ENCODE measurements around the gene PRC1.

Gene PRC1

DNA sequence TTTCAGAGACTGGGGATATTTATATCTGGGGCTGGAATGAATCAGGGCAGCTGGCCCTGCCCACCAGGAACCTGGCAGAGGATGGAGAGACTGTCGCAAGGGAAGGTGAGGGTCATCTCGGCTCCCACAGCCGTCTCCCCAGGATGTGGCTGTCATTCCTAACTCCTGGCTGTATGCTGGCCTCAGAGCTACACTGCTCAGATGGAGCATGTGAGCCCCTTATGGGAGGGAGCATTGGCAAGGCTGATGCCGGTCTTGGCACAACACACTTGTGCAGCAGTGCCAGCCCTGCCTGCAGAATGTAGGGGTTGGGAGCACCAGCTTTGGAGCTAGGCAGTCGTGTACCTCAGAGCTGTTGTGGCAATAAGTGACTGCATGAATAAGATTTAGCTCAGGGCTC, 34.4 kb downstream of the PRC1 start:
- H3K9me3 ChIP-seq (ENCODE audit: insufficient read depth, low read length) = no peaks in the 10 kb centered on the region
- no peak overlapping the region for H2AFZ ChIP-seq (ENCODE audit: low read depth, low read length, severe bottlenecking)
- H3K79me2 ChIP-seq (ENCODE audit: insufficient read depth, low read length) = peaks cover 3% of the 10 kb centered on the region; the same call in 1 of the 2 replicates
- 0 out of 2 replicates have a peak, but pooled peaks cover 4% of the 10 kb centered on the region for H4K20me1 ChIP-seq (ENCODE audit: low read depth, low read length)
- 0 out of 2 replicates have a peak, but pooled peaks cover 3% of the 10 kb centered on the region for H3K36me3 ChIP-seq (ENCODE audit: low read length)
- TF ChIP-seq, protein P1, sequence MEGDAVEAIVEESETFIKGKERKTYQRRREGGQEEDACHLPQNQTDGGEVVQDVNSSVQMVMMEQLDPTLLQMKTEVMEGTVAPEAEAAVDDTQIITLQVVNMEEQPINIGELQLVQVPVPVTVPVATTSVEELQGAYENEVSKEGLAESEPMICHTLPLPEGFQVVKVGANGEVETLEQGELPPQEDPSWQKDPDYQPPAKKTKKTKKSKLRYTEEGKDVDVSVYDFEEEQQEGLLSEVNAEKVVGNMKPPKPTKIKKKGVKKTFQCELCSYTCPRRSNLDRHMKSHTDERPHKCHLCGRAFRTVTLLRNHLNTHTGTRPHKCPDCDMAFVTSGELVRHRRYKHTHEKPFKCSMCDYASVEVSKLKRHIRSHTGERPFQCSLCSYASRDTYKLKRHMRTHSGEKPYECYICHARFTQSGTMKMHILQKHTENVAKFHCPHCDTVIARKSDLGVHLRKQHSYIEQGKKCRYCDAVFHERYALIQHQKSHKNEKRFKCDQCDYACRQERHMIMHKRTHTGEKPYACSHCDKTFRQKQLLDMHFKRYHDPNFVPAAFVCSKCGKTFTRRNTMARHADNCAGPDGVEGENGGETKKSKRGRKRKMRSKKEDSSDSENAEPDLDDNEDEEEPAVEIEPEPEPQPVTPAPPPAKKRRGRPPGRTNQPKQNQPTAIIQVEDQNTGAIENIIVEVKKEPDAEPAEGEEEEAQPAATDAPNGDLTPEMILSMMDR (IDR thresholded peaks at IDR 0.05; ENCODE audit: insufficient read depth, low read length, poor library complexity, severe bottlenecking) = no peak
- no peak for TF ChIP-seq EZH2phosphoT487 (conservative IDR thresholded peaks at IDR 0.05; ENCODE audit: low read length)
- no peaks in the 10 kb centered on the region for H3K27me3 ChIP-seq (ENCODE audit: low read length)
- no peaks in the 10 kb centered on the region for H3K9me2 ChIP-seq (replicated peaks; ENCODE audit: insufficient read depth, low read length)
- no peak overlapping the region for H3K4me2 ChIP-seq (ENCODE audit: low read depth, low read length, poor library complexity, severe bottlenecking)
- H3K4me3 ChIP-seq (ENCODE audit: insufficient read depth, low read length, poor library complexity, severe bottlenecking) = no peak overlapping the region
- no peak overlapping the region for H3K27ac ChIP-seq (ENCODE audit: low read depth, low read length)
- peaks cover 25% of the 10 kb centered on the region for H3F3A ChIP-seq (ENCODE audit: insufficient read depth)
- no peak overlapping the region for H3K9ac ChIP-seq (ENCODE audit: low read length)

DNA sequence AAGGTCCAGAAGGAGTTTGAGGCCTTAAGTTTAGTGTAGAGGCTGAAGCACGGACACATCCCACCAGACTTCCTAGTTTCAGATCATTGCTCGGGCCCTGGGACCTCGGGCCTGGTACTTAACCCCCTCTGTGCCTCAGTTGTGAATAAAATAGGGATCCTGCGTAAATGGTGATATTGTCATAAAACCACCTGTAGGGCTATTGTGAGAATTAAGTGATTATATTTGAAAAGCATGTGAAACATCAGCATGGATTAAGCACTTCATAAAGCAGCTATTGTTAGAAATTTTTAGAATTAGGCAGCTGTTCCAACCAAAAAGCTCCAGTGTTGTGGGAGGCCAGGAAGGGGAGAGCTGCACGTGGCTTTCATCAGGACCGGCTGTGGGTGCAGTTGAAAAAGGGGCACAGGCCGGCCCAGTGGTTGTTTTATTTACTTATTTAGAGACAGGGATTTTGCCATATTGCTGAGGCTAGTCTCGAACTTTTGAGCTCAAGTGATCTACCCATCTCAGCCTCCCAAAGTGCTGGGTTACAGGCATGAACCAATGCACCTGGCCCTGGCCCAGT, 35.2 kb downstream of the PRC1 start:
- Histone ChIP-seq H3K27ac (ENCODE audit: low read depth, low read length) (no peak overlapping the region), H3F3A (ENCODE audit: insufficient read depth) (peaks cover 31% of the 10 kb centered on the region), H3K4me3 (ENCODE audit: insufficient read depth, low read length, poor library complexity, severe bottlenecking) (no peak overlapping the region), H3K4me2 (ENCODE audit: low read depth, low read length, poor library complexity, severe bottlenecking) (no peak overlapping the region), H3K27me3 (ENCODE audit: low read length) (no peaks in the 10 kb centered on the region), H3K79me2 (ENCODE audit: insufficient read depth, low read length) (peaks cover 3% of the 10 kb centered on the region; the same call in 1 of the 2 replicates), H3K9me3 (ENCODE audit: insufficient read depth, low read length) (no peaks in the 10 kb centered on the region), H2AFZ (ENCODE audit: low read depth, low read length, severe bottlenecking) (no peak overlapping the region), H4K20me1 (ENCODE audit: low read depth, low read length) (0 out of 2 replicates have a peak, but pooled peaks cover 4% of the 10 kb centered on the region), H3K9ac (ENCODE audit: low read length) (no peak overlapping the region), H3K36me3 (ENCODE audit: low read length) (0 out of 2 replicates have a peak, but pooled peaks cover 3% of the 10 kb centered on the region), H3K9me2 (replicated peaks; ENCODE audit: insufficient read depth, low read length) (no peaks in the 10 kb centered on the region)
- TF ChIP-seq, protein P1 (IDR thresholded peaks at IDR 0.05; ENCODE audit: insufficient read depth, low read length, poor library complexity, severe bottlenecking) = no peak
- no peak for TF ChIP-seq EZH2phosphoT487 (conservative IDR thresholded peaks at IDR 0.05; ENCODE audit: low read length)

DNA sequence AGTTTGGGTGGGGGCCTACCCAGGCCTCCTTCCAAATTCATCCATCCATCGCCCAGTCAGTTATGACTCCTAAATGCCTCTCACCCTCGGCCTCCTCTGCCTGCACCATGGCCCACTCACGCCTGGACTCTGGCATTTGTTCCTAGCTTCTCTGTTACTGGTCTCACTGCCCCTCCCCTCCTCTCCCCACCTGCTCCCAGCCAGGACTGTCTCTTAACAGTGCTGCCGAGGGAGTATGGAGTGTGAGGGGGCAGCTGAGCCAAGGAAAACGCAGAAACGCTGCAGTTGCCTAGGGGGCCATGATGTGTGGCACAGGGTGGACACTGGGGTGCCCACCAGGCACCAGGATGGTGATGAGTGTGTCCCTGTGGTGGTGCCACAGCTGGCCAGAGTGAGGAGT, 36.5 kb downstream of the PRC1 start:
- Histone ChIP-seq H2AFZ (ENCODE audit: low read depth, low read length, severe bottlenecking) (no peak overlapping the region), H3K9me2 (replicated peaks; ENCODE audit: insufficient read depth, low read length) (no peaks in the 10 kb centered on the region), H3K27ac (ENCODE audit: low read depth, low read length) (no peak overlapping the region), H3K79me2 (ENCODE audit: insufficient read depth, low read length) (peaks cover 3% of the 10 kb centered on the region; the same call in 1 of the 2 replicates), H3K9ac (ENCODE audit: low read length) (no peak overlapping the region), H3K9me3 (ENCODE audit: insufficient read depth, low read length) (no peaks in the 10 kb centered on the region), H3F3A (ENCODE audit: insufficient read depth) (peaks cover 29% of the 10 kb centered on the region), H3K27me3 (ENCODE audit: low read length) (no peaks in the 10 kb centered on the region), H4K20me1 (ENCODE audit: low read depth, low read length) (0 out of 2 replicates have a peak, but pooled peaks cover 4% of the 10 kb centered on the region), H3K4me3 (ENCODE audit: insufficient read depth, low read length, poor library complexity, severe bottlenecking) (no peak overlapping the region), H3K36me3 (ENCODE audit: low read length) (no peaks in the 10 kb centered on the region), H3K4me2 (ENCODE audit: low read depth, low read length, poor library complexity, severe bottlenecking) (no peak overlapping the region)
- TF ChIP-seq EZH2phosphoT487 (conservative IDR thresholded peaks at IDR 0.05; ENCODE audit: low read length) = no peak
- TF ChIP-seq, protein P1 (IDR thresholded peaks at IDR 0.05; ENCODE audit: insufficient read depth, low read length, poor library complexity, severe bottlenecking) = no peak

Data from SU-DHL-6 (cell line).